Activated CD4-positive, alpha-beta T cell treated with anti-CD3 and anti-CD28 coated beads for 36 hours (primary cell): ENCODE results near the gene ADAMTS10. TPM values are rescaled to one million over a fixed set of nuclear protein-coding genes. Genes with fewer than 3 reads are reported as not detected.

Source experiments
- ATAC-seq: fragments of 200-7000 bp; cut with Tn5 transposase; one replicate; pipeline ENCODE4 v1.10.0; 2021; ENCODE audit warnings: mild to moderate bottlenecking, moderate library complexity
- CTCF ChIA-PET: fragments of 350-600 bp; sonication (Branson Sonifier 250); formaldehyde crosslinking; loops from one replicate; lab custom pipeline; 2021; ENCODE audit warnings: antibody characterized with exemption; lab: Charles Lee
- POLR2A ChIA-PET: fragments of 350-600 bp; sonication (Branson Sonifier 250); formaldehyde crosslinking; loops from one replicate; lab custom pipeline; 2021; ENCODE audit warnings: antibody characterized with exemption, inconsistent platforms; lab: Charles Lee
- DNase-seq: peaks from one replicate; pipeline ENCODE4 v3.0.0-alpha.2; 2020
- H3K27ac Mint-ChIP-seq: one replicate; pipeline ENCODE4 v1.8.0; 2021; ENCODE audit warnings: mixed read lengths
- H3K27me3 Mint-ChIP-seq: one replicate; pipeline ENCODE4 v1.8.0; 2021; ENCODE audit warnings: mixed read lengths
- H3K36me3 Mint-ChIP-seq: one replicate; pipeline ENCODE4 v1.8.0; 2021; ENCODE audit warnings: low read depth, mixed read lengths
- H3K4me1 Mint-ChIP-seq: one replicate; pipeline ENCODE4 v1.8.0; 2021; ENCODE audit warnings: mixed read lengths
- H3K4me3 Mint-ChIP-seq: one replicate; pipeline ENCODE4 v1.8.0; 2021; ENCODE audit warnings: mild to moderate bottlenecking, moderate library complexity, mixed read lengths
- H3K9me3 Mint-ChIP-seq: one replicate; pipeline ENCODE4 v1.8.0; 2021; ENCODE audit warnings: low read depth, mixed read lengths
- intact Hi-C, 2 experiments: fragments of 100-400 bp; cut with DNase I in 1 of 2; cut with micrococcal nuclease in 1 of 2; formaldehyde crosslinking; loops; one replicate each; pipeline versions ENCODE4 v1.14.2 to v1.15.1; 2022 to 2024; cut with DNase I, micrococcal nuclease
- total RNA-seq, 2 experiments: library from RNA; stranded (reverse); gene quantifications; one replicate each; pipeline ENCODE4 v1.2.3, GENCODE V29; 2021

Gene ADAMTS10
- 1 to 10 TPM; 4.5 to 5.0 TPM for total RNA-seq

DNA sequence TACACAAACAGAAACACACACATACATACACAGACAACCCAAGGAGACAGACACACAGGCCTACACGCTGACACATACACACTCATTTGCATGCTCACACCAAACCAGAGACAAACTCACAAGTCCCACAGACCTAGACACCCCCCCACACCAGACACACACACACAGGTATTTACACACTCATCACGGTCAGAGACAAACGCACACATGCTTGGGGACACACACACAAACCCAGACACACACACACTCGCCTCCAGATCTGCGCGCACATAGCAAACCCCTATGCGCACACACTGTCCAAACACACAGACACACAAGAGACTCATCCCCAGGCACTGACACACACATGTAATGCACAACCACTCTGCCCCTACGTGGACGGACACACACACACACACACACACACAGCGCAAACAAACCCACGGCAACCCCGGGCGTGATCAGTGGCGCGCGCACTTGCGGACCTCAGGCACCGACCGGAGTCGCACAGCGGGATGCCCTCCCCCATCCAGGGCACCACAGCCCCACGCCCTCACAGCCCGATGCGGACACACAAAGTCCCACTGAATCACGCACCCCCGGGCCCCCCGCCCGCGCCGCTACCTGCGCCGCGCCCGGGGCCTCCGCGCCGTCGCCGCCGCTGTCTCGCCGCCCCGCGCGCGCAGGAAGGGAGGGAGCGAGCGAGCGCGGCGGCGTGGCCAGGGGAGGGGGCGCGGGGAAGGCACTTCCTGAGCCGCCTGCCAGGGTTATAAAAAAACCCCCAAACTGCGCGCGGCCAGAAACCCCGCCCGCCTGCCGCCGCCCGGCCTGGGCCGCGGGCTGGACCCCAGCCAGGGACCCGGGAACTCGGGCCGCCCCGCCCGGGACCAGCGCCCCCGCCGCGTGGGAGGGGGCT, at the start of gene ADAMTS10:
Gene ADAMTS10, minus strand, starts transcription at position 675 of the 895 bp plus-strand sequence. CDS start 5,005 bp downstream, outside the sequence.
- ChIA-PET POLR2A (no interaction called here), CTCF (no interaction called here)
- DNase-seq (peak; percentile 60), ATAC-seq (peak; percentile 40)
- intact Hi-C loops, result loop anchor here in 1 of 2 experiments (1.0 kb wide), 1 partner anchor 18 kb away; no protein-coding TSS in a partner anchor
- peak within 1 kb of the TSS; percentile 83 for H3K4me3 Mint-ChIP-seq
- peak within 1 kb of the TSS; percentile 79 for H3K27ac Mint-ChIP-seq
- peaks cover 2% of the 10 kb centered on the region for H3K36me3 Mint-ChIP-seq
- no peaks in the 10 kb centered on the region for H3K9me3 Mint-ChIP-seq
- peaks cover 24% of the 10 kb centered on the region for H3K4me1 Mint-ChIP-seq
- peaks cover 6% of the 10 kb centered on the region for H3K27me3 Mint-ChIP-seq

GRCh38 chr19:8659905-8660304, 49.4 kb upstream of the ADAMTS10 start:
- no peak for DNase-seq
- POLR2A ChIA-PET, result no interaction called here
- H3K27me3 Mint-ChIP-seq, result no peaks in the 10 kb centered on the region
- CTCF ChIA-PET, result no interaction called here
- no peak overlapping the region for H3K27ac Mint-ChIP-seq
- H3K4me3 Mint-ChIP-seq, result no peak overlapping the region
- H3K9me3 Mint-ChIP-seq, result no peaks in the 10 kb centered on the region
- intact Hi-C loops, result no loop called here
- H3K4me1 Mint-ChIP-seq, result peaks cover 18% of the 10 kb centered on the region
- no peak for ATAC-seq
- H3K36me3 Mint-ChIP-seq, result no peaks in the 10 kb centered on the region

GRCh38 chr19:8657869-8658268, 47.4 kb upstream of the ADAMTS10 start:
- H3K4me3 Mint-ChIP-seq, result no peak overlapping the region
- peak overlapping the region; percentile 51 for H3K27ac Mint-ChIP-seq
- H3K9me3 Mint-ChIP-seq, result no peaks in the 10 kb centered on the region
- ChIA-PET CTCF (interaction anchor here (0.5 to 1.6 kb wide), 3 partner anchors 29 to 522 kb away, joined by 3 to 6 read pairs (median 5); no protein-coding TSS in a partner anchor), POLR2A (no interaction called here)
- H3K27me3 Mint-ChIP-seq, result no peaks in the 10 kb centered on the region
- H3K36me3 Mint-ChIP-seq, result no peaks in the 10 kb centered on the region
- ATAC-seq (no peak), DNase-seq (no peak)
- intact Hi-C loops, result no loop called here
- peaks cover 9% of the 10 kb centered on the region for H3K4me1 Mint-ChIP-seq

DNA sequence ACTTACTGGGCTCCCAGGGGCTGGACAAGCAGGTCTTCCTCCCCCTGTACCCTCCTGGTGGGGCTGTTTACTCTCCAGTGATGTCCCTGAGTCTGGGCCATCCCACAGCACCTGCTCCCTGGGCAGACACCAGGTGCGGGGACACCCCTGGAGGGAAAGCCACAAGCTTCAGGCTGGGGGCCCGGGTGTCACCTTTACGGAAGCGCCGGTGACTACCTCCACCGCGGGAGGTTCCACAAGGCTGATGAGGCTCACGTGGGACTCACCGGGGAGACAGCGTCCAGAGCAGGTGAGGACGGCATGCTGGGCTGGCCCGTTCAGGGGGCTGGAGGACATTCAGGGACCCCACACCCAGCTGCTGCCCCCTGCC, 44.8 kb upstream of the ADAMTS10 start:
- no peaks in the 10 kb centered on the region for H3K9me3 Mint-ChIP-seq
- DNase-seq (peak; percentile 54), ATAC-seq (peak; percentile 59)
- H3K27ac Mint-ChIP-seq, result no peak overlapping the region
- H3K27me3 Mint-ChIP-seq, result no peaks in the 10 kb centered on the region
- intact Hi-C loops, result no loop called here
- no peak overlapping the region for H3K4me3 Mint-ChIP-seq
- H3K4me1 Mint-ChIP-seq, result peaks cover 9% of the 10 kb centered on the region
- POLR2A ChIA-PET, result no interaction called here
- CTCF ChIA-PET, result interaction anchor here (0.6 to 4.1 kb wide), 10 partner anchors 9 to 43 kb away, joined by 3 to 43 read pairs (median 6); no protein-coding TSS in a partner anchor
- no peaks in the 10 kb centered on the region for H3K36me3 Mint-ChIP-seq

DNA sequence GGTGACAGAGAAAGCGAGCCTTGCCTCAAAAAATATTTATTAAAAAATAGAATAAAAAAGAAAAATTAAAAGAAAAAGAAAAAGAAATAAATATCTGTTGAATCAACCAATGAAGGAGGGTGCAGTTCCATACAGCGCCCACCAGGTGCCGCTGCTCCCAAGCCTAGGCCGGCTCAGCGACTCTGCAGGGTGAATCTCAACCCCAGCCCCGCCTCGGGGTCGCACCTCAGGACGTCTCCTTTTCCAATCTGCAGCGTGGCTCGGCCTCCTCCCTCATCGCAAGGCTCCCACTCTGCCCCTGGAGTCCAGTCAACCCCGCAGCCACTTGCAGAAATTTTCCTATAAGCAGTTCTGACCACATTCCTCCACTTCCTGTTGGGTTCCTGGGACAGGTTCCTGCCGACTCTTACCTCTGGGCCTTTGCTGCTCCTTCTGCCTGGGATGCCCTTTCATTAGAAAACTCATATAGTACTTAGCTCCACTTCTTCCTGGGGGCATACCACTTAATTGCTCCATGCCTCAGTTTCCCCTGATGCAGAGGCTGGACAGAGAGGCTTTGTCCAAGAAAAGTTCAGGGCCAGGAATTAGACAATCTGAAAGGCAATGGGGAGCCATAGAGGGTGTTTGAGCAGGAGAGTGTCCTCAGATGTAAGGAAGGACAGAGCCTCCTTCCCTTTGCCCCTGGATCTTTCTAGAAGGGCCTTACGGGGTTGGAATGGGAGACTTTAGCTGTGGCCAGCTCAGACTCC, 44.2 kb upstream of the ADAMTS10 start:
- Mint-ChIP-seq H3K4me3 (peak overlapping the region; percentile 27), H3K27ac (no peak overlapping the region), H3K27me3 (no peaks in the 10 kb centered on the region), H3K9me3 (no peaks in the 10 kb centered on the region), H3K4me1 (peaks cover 9% of the 10 kb centered on the region), H3K36me3 (no peaks in the 10 kb centered on the region)
- ATAC-seq (peak; percentile 75), DNase-seq (peak; percentile 81)
- intact Hi-C loops, result loop anchor here (1.0 to 5.0 kb wide), 4 partner anchors 40 to 426 kb away; partner anchors contain the start of genes MBD3L1 (in 1 of the 2) and ZNF558 (in 1 of the 2)
- ChIA-PET POLR2A (no interaction called here), CTCF (interaction anchor here (0.6 to 4.1 kb wide), 15 partner anchors 9 to 60 kb away, joined by 3 to 43 read pairs (median 4); no protein-coding TSS in a partner anchor)

DNA sequence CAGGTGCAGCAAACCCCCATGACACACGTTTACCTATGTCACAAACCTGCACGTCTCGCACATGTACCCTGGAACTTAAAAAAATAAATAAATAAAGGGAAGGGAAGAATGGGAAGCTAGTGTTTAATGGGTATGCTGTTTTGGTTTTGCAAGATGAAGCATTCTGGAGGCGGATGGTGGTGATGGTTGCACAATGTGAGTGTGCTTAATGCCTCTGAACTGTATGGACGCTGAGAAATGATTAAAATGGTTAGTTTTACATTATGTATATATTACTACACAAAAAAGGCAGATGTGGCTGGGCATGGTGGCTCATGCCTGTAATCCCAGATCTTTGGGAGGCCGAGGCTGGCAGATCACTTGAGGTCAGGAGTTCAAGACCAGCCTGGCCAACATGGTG, 37.7 kb upstream of the ADAMTS10 start:
- Mint-ChIP-seq H3K9me3 (no peaks in the 10 kb centered on the region), H3K27me3 (peaks cover 3% of the 10 kb centered on the region), H3K4me1 (no peaks in the 10 kb centered on the region), H3K27ac (no peak overlapping the region), H3K4me3 (no peak overlapping the region), H3K36me3 (no peaks in the 10 kb centered on the region)
- no peak for DNase-seq
- CTCF ChIA-PET, result no interaction called here
- intact Hi-C loops, result no loop called here
- POLR2A ChIA-PET, result no interaction called here
- no peak for ATAC-seq

- ATAC-seq, result no peak
- Mint-ChIP-seq H3K27me3 (peaks cover 7% of the 10 kb centered on the region), H3K4me1 (no peaks in the 10 kb centered on the region), H3K9me3 (peaks cover 6% of the 10 kb centered on the region), H3K4me3 (no peak overlapping the region), H3K27ac (no peak overlapping the region), H3K36me3 (no peaks in the 10 kb centered on the region)
- ChIA-PET POLR2A (no interaction called here), CTCF (interaction anchor here (0.8 kb wide), 1 partner anchor 28 kb away, joined by 4 read pairs; no protein-coding TSS in a partner anchor)
- intact Hi-C loops, result no loop called here
- no peak for DNase-seq
Observed at GRCh38 chr19:8643860-8644653, 33.5 kb upstream of the ADAMTS10 start.

DNA sequence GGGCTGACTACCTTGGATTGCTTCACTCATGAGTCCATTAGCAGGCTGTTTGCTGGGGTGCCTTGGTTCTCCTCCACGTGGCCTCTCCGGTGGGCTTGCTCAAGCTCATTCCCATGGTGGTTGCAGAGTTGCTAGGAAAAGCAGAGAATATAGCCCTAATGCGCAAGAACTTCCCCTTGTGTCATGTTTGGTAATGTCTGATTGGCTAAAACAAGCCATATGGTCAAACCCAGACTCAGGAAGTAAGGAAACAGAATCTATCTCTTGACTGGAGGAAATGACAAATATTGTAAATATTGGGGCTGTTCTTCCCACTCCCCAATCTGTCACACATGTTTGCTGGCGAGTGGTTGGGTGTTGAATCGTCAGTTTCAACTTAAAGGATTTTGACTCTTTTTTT, 32.0 kb upstream of the ADAMTS10 start:
- peaks cover 3% of the 10 kb centered on the region for H3K4me1 Mint-ChIP-seq
- no peaks in the 10 kb centered on the region for H3K36me3 Mint-ChIP-seq
- H3K9me3 Mint-ChIP-seq, result peaks cover 6% of the 10 kb centered on the region
- no peak overlapping the region for H3K4me3 Mint-ChIP-seq
- H3K27me3 Mint-ChIP-seq, result peaks cover 9% of the 10 kb centered on the region
- ATAC-seq, result no peak
- H3K27ac Mint-ChIP-seq, result no peak overlapping the region
- intact Hi-C loops, result loop anchor here in 1 of 2 experiments (1.0 kb wide), 2 partner anchors 62 to 229 kb away; partner anchors contain the start of gene MARCHF2
- POLR2A ChIA-PET, result no interaction called here
- DNase-seq, result no peak
- CTCF ChIA-PET, result interaction anchor here (1.0 to 2.3 kb wide), 6 partner anchors 11 to 165 kb away, joined by 3 to 14 read pairs (median 7); partner anchors contain the start of gene NFILZ

DNA sequence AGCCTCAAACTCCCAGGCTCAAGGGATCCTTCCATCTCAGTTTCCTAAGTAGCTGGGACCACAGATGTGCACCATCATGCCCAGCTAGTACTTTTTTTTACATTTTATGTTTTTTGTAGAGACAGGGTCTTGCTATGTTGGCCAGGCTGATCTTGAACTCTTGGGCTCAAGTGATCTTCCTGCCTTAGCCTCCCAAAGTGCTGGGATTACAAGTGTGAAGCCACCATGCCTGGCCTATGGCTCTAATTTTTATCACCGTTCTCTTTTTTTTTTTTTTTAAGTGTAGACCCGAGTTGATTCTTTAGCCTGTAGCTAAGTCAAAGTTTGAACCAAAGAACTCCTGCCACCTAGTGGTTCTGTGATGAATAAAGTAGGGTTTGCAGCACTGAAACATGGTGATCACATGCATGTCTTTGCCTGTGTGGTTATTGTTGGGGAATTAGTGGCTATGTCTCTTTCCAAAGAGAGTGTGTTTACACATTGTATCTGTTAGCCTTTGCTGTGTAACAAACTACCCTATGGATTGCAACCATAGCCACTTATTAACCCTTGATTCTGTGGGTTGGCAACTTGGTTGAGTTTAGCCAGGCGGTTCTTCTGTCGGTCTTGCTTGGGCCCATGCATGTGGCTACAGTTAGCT, 31.5 kb upstream of the ADAMTS10 start:
- intact Hi-C loops, result loop anchor here in 1 of 2 experiments (1.0 kb wide), 2 partner anchors 62 to 229 kb away; partner anchors contain the start of gene MARCHF2
- Mint-ChIP-seq H3K4me3 (no peak overlapping the region), H3K36me3 (no peaks in the 10 kb centered on the region), H3K27me3 (peaks cover 8% of the 10 kb centered on the region), H3K9me3 (peaks cover 6% of the 10 kb centered on the region), H3K27ac (no peak overlapping the region), H3K4me1 (peaks cover 3% of the 10 kb centered on the region)
- POLR2A ChIA-PET, result no interaction called here
- DNase-seq, result no peak
- CTCF ChIA-PET, result interaction anchor here (0.6 to 2.3 kb wide), 19 partner anchors 9 to 511 kb away, joined by 3 to 14 read pairs (median 4); partner anchors contain the start of gene NFILZ
- ATAC-seq, result peak; percentile 57

DNA sequence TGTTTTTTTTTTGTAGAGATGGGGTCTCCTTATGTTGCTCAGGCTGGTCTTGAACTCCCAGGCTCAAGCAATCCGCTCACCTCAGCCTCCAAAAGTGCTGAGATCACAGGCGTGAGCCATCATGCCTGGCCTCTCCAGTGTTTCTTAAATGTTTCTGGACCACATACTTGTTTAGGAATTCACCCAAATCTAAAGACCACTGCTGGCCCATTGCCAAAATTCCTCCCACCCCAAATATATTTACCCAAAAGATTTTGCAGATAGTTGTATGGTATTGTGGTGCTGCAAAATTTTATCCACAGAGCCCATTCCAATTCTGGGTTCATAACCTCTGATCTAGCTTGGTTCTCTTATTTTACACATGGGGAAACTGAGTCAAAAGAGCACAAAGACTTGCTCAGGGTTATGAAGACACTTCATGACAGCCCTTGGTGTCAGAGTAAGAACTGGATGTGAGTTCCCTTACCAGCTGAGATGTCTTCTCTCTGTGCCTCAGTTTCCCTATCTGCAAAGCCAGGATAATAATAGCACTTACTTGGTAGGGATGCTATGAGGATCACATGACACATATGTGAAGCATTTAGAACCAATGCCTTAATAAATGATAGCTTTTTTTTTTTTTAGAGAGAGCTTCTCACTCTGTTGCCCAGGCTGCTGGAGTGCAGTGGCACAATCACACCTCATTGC, 30.8 kb upstream of the ADAMTS10 start:
- intact Hi-C loops, result no loop called here
- Mint-ChIP-seq H3K27ac (no peak overlapping the region), H3K4me3 (no peak overlapping the region), H3K27me3 (peaks cover 6% of the 10 kb centered on the region), H3K36me3 (no peaks in the 10 kb centered on the region), H3K9me3 (peaks cover 6% of the 10 kb centered on the region), H3K4me1 (peaks cover 3% of the 10 kb centered on the region)
- ATAC-seq (no peak), DNase-seq (no peak)
- CTCF ChIA-PET, result interaction anchor here (0.6 to 2.3 kb wide), 19 partner anchors 8 to 512 kb away, joined by 3 to 14 read pairs (median 4); partner anchors contain the start of gene NFILZ
- POLR2A ChIA-PET, result no interaction called here
